Right lobe of liver (tissue), 6 donors: ENCODE results near the gene TFF1. TPM values are rescaled to one million over a fixed set of nuclear protein-coding genes. Genes with fewer than 3 reads are reported as not detected.
A peak's percentile ranks its signal among the peaks of the same experiment; 100 is the strongest.

Experiments used
- ATAC-seq, 4 donors: fragments of 200-7000 bp; cut with Tn5 transposase; one replicate each; pipeline ENCODE4 v1.9.1; 2020; ENCODE audit warnings: mild to moderate bottlenecking in 4 of 4, moderate library complexity in 4 of 4
- DNase-seq, 3 donors: peaks; one replicate each; pipeline ENCODE4 v3.0.0-alpha.2; 2020
- H3K27ac ChIP-seq, 3 donors: fragments of 200-600 bp; one replicate each; pipeline ENCODE4 v1.8.0; 2022
- H3K27me3 ChIP-seq, 2 donors: fragments of 200-600 bp; one replicate each; pipeline ENCODE4 v1.8.0; 2022
- H3K36me3 ChIP-seq, 4 donors: fragments of 200-600 bp; sonication (generic) in 1 of 4; one replicate each; pipeline versions ENCODE4 v1.5.1 to v1.8.0; 2017 to 2022; ENCODE audit warnings: control low read depth in 1 of 4
- H3K4me1 ChIP-seq, 4 donors: fragments of 200-600 bp; sonication (generic) in 1 of 4; one replicate each; pipeline versions ENCODE4 v1.5.1 to v1.8.0; 2017 to 2022; ENCODE audit warnings: control low read depth in 1 of 4
- H3K4me3 ChIP-seq, 3 donors: fragments of 200-600 bp; one replicate each; pipeline ENCODE4 v1.8.0; 2022
- H3K9me3 ChIP-seq, 4 donors: fragments of 200-600 bp; sonication (generic) in 1 of 4; one replicate each; pipeline versions ENCODE4 v1.5.1 to v1.8.0; 2017 to 2022; ENCODE audit warnings: control low read depth in 1 of 4
- CTCF ChIP-seq, 4 donors: fragments of 200-600 bp in 3 of 4; fragments of 450-650 bp in 1 of 4; IDR thresholded peaks; one replicate each; pipeline versions ENCODE4 v1.5.1 to v1.8.0; 2016 to 2022; ENCODE audit warnings: antibody characterized with exemption in 4 of 4, mild to moderate bottlenecking in 2 of 4
- POLR2A ChIP-seq: fragments of 450-650 bp; IDR thresholded peaks from one replicate; pipeline ENCODE4 v1.6.1; 2017; ENCODE audit warnings: antibody characterized with exemption, mild to moderate bottlenecking
- WGBS: methylation state at CpG from one replicate; pipeline ENCODE4 v1.1.6; 2018; ENCODE audit warnings: low coverage, low lambda C conversion rate; ENCODE audit not compliant: insufficient coverage; ENCODE audit errors: missing lambda C conversion rate; 5-methylcytosine and 5-hydroxymethylcytosine counted together
- intact Hi-C, 2 donors: fragments of 100-400 bp; cut with DNase I; formaldehyde crosslinking; loops; one replicate each; pipeline versions ENCODE4 v1.11.2 to v1.14.1; 2022
- total RNA-seq, 6 experiments: library from RNA; depleted of rRNA in 2 of 6; stranded (reverse); fragments of >200 nt in 2 of 6; fragmentation: NEBNext Ultra II Directional in 3 of 6; extraction: Animal tissue kit (Norgen Biotek cat#: 25700) in 3 of 6; gene quantifications; one replicate each; pipeline versions ENCODE4 v1.1.0 to v1.2.4, GENCODE V29; 2016 to 2023
- donor health status: DM: no; HTN: yes; CAD: no.
- donor health status: DM: no; HTN: no; CAD: no.
- donor health status: DM: no; HTN: no; CAD: no.
- donor health status: DM: no; HTN: yes; CAD: no.
- donor health status: DM: no; HTN: yes; CAD: no.

Gene TFF1
- total RNA-seq, 6 experiments from 2014 or later = not detected

- H3K4me3 ChIP-seq = no peak overlapping the region
- H3K27me3 ChIP-seq = no peaks in the 10 kb centered on the region
- no peaks in the 10 kb centered on the region for H3K36me3 ChIP-seq
- WGBS = 71% methylated on average over 7 of the region's 9 CpGs
- H3K27ac ChIP-seq = no peak overlapping the region
- ATAC-seq = no peak
- H3K4me1 ChIP-seq = no peaks in the 10 kb centered on the region
- DNase-seq = peak in 1 of 3 donors; percentile 21
- TF ChIP-seq CTCF (IDR thresholded peaks at IDR 0.05) (no peak), POLR2A (no peak)
- no peaks in the 10 kb centered on the region for H3K9me3 ChIP-seq
- intact Hi-C loops = no loop called here
Measured at GRCh38 chr21:42346441-42346840, 19.9 kb downstream of the TFF1 start.

GRCh38 chr21:42344631-42345030 is 21.7 kb downstream of the TFF1 start:
- WGBS = 72% methylated on average over 3 of the region's 4 CpGs
- H3K4me3 ChIP-seq = no peak overlapping the region
- intact Hi-C loops = no loop called here
- TF ChIP-seq CTCF (IDR thresholded peaks at IDR 0.05) (no peak), POLR2A (no peak)
- no peaks in the 10 kb centered on the region for H3K27me3 ChIP-seq
- no peak for ATAC-seq
- H3K4me1 ChIP-seq = no peaks in the 10 kb centered on the region
- no peaks in the 10 kb centered on the region for H3K9me3 ChIP-seq
- no peak overlapping the region for H3K27ac ChIP-seq
- no peak for DNase-seq
- no peaks in the 10 kb centered on the region for H3K36me3 ChIP-seq

- no peak overlapping the region for H3K4me3 ChIP-seq
- H3K4me1 ChIP-seq = no peaks in the 10 kb centered on the region
- H3K9me3 ChIP-seq = no peaks in the 10 kb centered on the region
- intact Hi-C loops = no loop called here
- H3K36me3 ChIP-seq = no peaks in the 10 kb centered on the region
- 54% methylated on average over 6 of the region's 11 CpGs for WGBS
- no peak for TF ChIP-seq CTCF (IDR thresholded peaks at IDR 0.05)
- TF ChIP-seq POLR2A = no peak
- H3K27ac ChIP-seq = no peak overlapping the region
- ATAC-seq (no peak), DNase-seq (peak in 1 of 3 donors; percentile 14)
- H3K27me3 ChIP-seq = no peaks in the 10 kb centered on the region
Measured at GRCh38 chr21:42343963-42344510, 22.3 kb downstream of the TFF1 start.

- Histone ChIP-seq H3K27ac (no peak overlapping the region), H3K4me1 (no peaks in the 10 kb centered on the region), H3K9me3 (no peaks in the 10 kb centered on the region), H3K4me3 (no peak overlapping the region), H3K36me3 (no peaks in the 10 kb centered on the region), H3K27me3 (no peaks in the 10 kb centered on the region)
- DNase-seq (peak in 1 of 3 donors; percentile 24), ATAC-seq (no peak)
- TF ChIP-seq CTCF (IDR thresholded peaks at IDR 0.05) (no peak), POLR2A (no peak)
- intact Hi-C loops = no loop called here
- WGBS = 85% methylated on average over 3 of the region's 6 CpGs
Measured at GRCh38 chr21:42343556-42343955, 22.8 kb downstream of the TFF1 start.

GRCh38 chr21:42343101-42343500 is 23.2 kb downstream of the TFF1 start:
- no peak for ATAC-seq
- DNase-seq = peak in 1 of 3 donors; percentile 13
- intact Hi-C loops = no loop called here

More at GRCh38 chr21:42343101-42343500, 23.2 kb downstream of the TFF1 start:
- H3K36me3 ChIP-seq = no peaks in the 10 kb centered on the region
- H3K27me3 ChIP-seq = no peaks in the 10 kb centered on the region
- WGBS = 63% methylated on average over 9 of the region's 10 CpGs
- H3K4me3 ChIP-seq = no peak overlapping the region
- no peak for TF ChIP-seq CTCF (IDR thresholded peaks at IDR 0.05)
- no peak for TF ChIP-seq POLR2A
- no peaks in the 10 kb centered on the region for H3K4me1 ChIP-seq
- H3K9me3 ChIP-seq = no peaks in the 10 kb centered on the region
- no peak overlapping the region for H3K27ac ChIP-seq
